GM19023 (cell line): ENCODE results near the gene P3H2.

Experiments
- ATAC-seq: cut with Tn5 transposase; IDR thresholded peaks from one replicate; pipeline ENCODE4 v1.9.1; 2021; ENCODE audit warnings: mild to moderate bottlenecking, moderate library complexity; ENCODE audit not compliant: unreplicated experiment

P3H2 gene

GRCh38 chr3:190058521-190059241 is 62.0 kb downstream of the P3H2 start:
- ATAC-seq: no peak

GRCh38 chr3:190056742-190057141 is 64.0 kb downstream of the P3H2 start:
- ATAC-seq: no peak

- ATAC-seq: no peak
These were observed 64.9 kb downstream of the P3H2 start for GRCh38 chr3:190055773-190056172.

- ATAC-seq: no peak
These were observed 66.6 kb downstream of the P3H2 start for GRCh38 chr3:190053919-190054672.

- ATAC-seq: no peak
These were observed 69.1 kb downstream of the P3H2 start for GRCh38 chr3:190051641-190052040.

GRCh38 chr3:190048932-190049441 is 71.7 kb downstream of the P3H2 start:
- no peak for ATAC-seq

GRCh38 chr3:190044974-190045373 is 75.7 kb downstream of the P3H2 start:
- no peak for ATAC-seq

GRCh38 chr3:190044142-190044541 is 76.6 kb downstream of the P3H2 start:
- ATAC-seq: no peak

- no peak for ATAC-seq
These were observed 77.0 kb downstream of the P3H2 start for GRCh38 chr3:190043741-190044140.

GRCh38 chr3:190042558-190042957 is 78.1 kb downstream of the P3H2 start:
- ATAC-seq: no peak

GRCh38 chr3:190041333-190042041 is 79.2 kb downstream of the P3H2 start:
- ATAC-seq: no peak

GRCh38 chr3:190040145-190040544 is 80.6 kb downstream of the P3H2 start:
- ATAC-seq: no peak

GRCh38 chr3:190038050-190038933 is 82.4 kb downstream of the P3H2 start:
- ATAC-seq: no peak

GRCh38 chr3:190036631-190037030 is 84.1 kb downstream of the P3H2 start:
- no peak for ATAC-seq

- no peak for ATAC-seq
These were observed 86.3 kb downstream of the P3H2 start for GRCh38 chr3:190034446-190034845.

GRCh38 chr3:190032923-190033322 is 87.8 kb downstream of the P3H2 start:
- no peak for ATAC-seq

GRCh38 chr3:190031887-190032752 is 88.6 kb downstream of the P3H2 start:
- no peak for ATAC-seq

GRCh38 chr3:190027116-190027515 is 93.6 kb downstream of the P3H2 start:
- no peak for ATAC-seq

GRCh38 chr3:190026154-190026553 is 94.5 kb downstream of the P3H2 start:
- no peak for ATAC-seq

GRCh38 chr3:190024912-190025311 is 95.8 kb downstream of the P3H2 start:
- no peak for ATAC-seq
